H1 (cell line): Measurements from ENCODE around the gene TSSC4. TPM values are rescaled to one million over a fixed set of nuclear protein-coding genes. Genes with fewer than 3 reads are reported as not detected.

ENCODE experiments used
- CTCF ChIA-PET: fragments of 300-600 bp; sonication (Branson Sonifier 250); formaldehyde crosslinking; loops from one replicate; lab custom pipeline; 2021; ENCODE audit not compliant: partially characterized antibody; lab: Charles Lee
- POLR2A ChIA-PET: fragments of 300-600 bp; sonication (Branson Sonifier 250); formaldehyde crosslinking; loops from one replicate; lab custom pipeline; 2021; ENCODE audit warnings: inconsistent platforms; ENCODE audit not compliant: partially characterized antibody; lab: Charles Lee
- DNase-seq, 2 experiments: peaks; one replicate each; pipeline versions ENCODE4 v3.0.0 to v3.0.0-alpha.2; 2010 to 2022; ENCODE audit warnings: low spot score in 2 of 2, low read depth in 1 of 2, mixed read lengths in 1 of 2
- FAIRE-seq: peaks from 2 replicates; lab custom pipeline; 2011; peaks lifted over from hg19 to GRCh38; lab: Jason Lieb, UNC
- H2AFZ ChIP-seq: 2 replicates; pipeline ENCODE4 v1.8.1; 2012; ENCODE audit warnings: low read length, inconsistent platforms
- H2AK5ac ChIP-seq: 2 replicates; pipeline ENCODE4 v1.6.1; 2013; ENCODE audit warnings: low read depth, low read length
- H2BK120ac ChIP-seq: replicated peaks from 2 replicates; pipeline ENCODE3; 2013; ENCODE audit warnings: low read depth, low read length, inconsistent platforms
- H2BK12ac ChIP-seq: 2 replicates; pipeline ENCODE4 v1.6.1; 2013; ENCODE audit warnings: low read depth, low read length
- H2BK15ac ChIP-seq: 2 replicates; pipeline ENCODE4 v1.6.1; 2013; ENCODE audit warnings: low read length
- H2BK20ac ChIP-seq: 2 replicates; pipeline ENCODE4 v1.6.1; 2013; ENCODE audit warnings: low read length
- H2BK5ac ChIP-seq: 2 replicates; pipeline ENCODE4 v1.6.1; 2013; ENCODE audit warnings: low read depth, low read length
- H3K14ac ChIP-seq: 2 replicates; pipeline ENCODE4 v1.6.1; 2013; ENCODE audit warnings: inconsistent platforms; ENCODE audit not compliant: insufficient read length
- H3K18ac ChIP-seq: 2 replicates; pipeline ENCODE4 v1.6.1; 2013; ENCODE audit warnings: low read length; ENCODE audit errors: extremely low read depth
- H3K23ac ChIP-seq: 2 replicates; pipeline ENCODE4 v1.6.1; 2013; ENCODE audit warnings: inconsistent platforms; ENCODE audit not compliant: insufficient read length
- H3K23me2 ChIP-seq: 2 replicates; pipeline ENCODE4 v1.6.1; 2013; ENCODE audit warnings: low read depth, low read length
- H3K27ac ChIP-seq: 2 replicates; pipeline ENCODE4 v1.6.1; 2011; ENCODE audit warnings: low read depth, low read length, inconsistent platforms
- H3K27me3 ChIP-seq, 4 experiments: replicated peaks in 1 of 4; 1 replicate in 1 of 4; 2 replicates in 3 of 4; pipeline versions ENCODE4 v1.6.1 to v1.8.1; 2011 to 2013; ENCODE audit warnings: low read length in 3 of 4, mild to moderate bottlenecking in 3 of 4, inconsistent platforms in 2 of 4, mixed read lengths in 2 of 4, moderate library complexity in 1 of 4; ENCODE audit not compliant: control insufficient read depth in 3 of 4, insufficient read depth in 3 of 4; ENCODE audit errors: extremely low read depth in 1 of 4
- H3K36me3 ChIP-seq, 4 experiments: 2 replicates each; pipeline versions ENCODE4 v1.6.1 to v1.8.1; 2011 to 2013; ENCODE audit warnings: mild to moderate bottlenecking in 4 of 4, low read length in 3 of 4, moderate library complexity in 2 of 4, control low read depth in 1 of 4, inconsistent platforms in 1 of 4; ENCODE audit not compliant: insufficient read depth in 4 of 4, control insufficient read depth in 2 of 4
- H3K4ac ChIP-seq: replicated peaks from 2 replicates; pipeline ENCODE3; 2013; ENCODE audit warnings: low read length, low read depth, mixed read lengths, inconsistent platforms; ENCODE audit not compliant: insufficient read length
- H3K4me1 ChIP-seq, 4 experiments: replicated peaks in 1 of 4; 1 replicate in 1 of 4; 2 replicates in 3 of 4; pipeline versions ENCODE4 v1.6.1 to v1.8.1; 2011 to 2013; ENCODE audit warnings: low read length in 3 of 4, inconsistent platforms in 2 of 4, mixed read lengths in 1 of 4; ENCODE audit not compliant: insufficient read depth in 4 of 4, control insufficient read depth in 3 of 4
- H3K4me2 ChIP-seq, 2 experiments: 2 replicates each; pipeline versions ENCODE4 v1.6.1 to v1.8.1; 2011 to 2013; ENCODE audit warnings: low read depth in 2 of 2, low read length in 2 of 2, control low read depth in 1 of 2, inconsistent platforms in 1 of 2, mild to moderate bottlenecking in 1 of 2; ENCODE audit not compliant: insufficient read depth in 1 of 2
- H3K4me3 ChIP-seq, 4 experiments: fragments of 200-600, 300-600 bp in 1 of 4; sonication (generic), shearing (Covaris generic), sonication (Bioruptor Twin) in 1 of 4; 2 replicates each; pipeline versions ENCODE4 v1.5.1 to v1.8.1; 2011 to 2016; ENCODE audit warnings: low read length in 4 of 4, low read depth in 3 of 4, control low read depth in 2 of 4, inconsistent platforms in 2 of 4, mild to moderate bottlenecking in 2 of 4, mixed read lengths in 1 of 4, moderate library complexity in 1 of 4; ENCODE audit not compliant: insufficient read depth in 2 of 4; ENCODE audit errors: extremely low read depth in 1 of 4
- H3K56ac ChIP-seq: replicated peaks from 2 replicates; pipeline ENCODE3; 2013; ENCODE audit warnings: low read depth, mild to moderate bottlenecking, mixed read lengths, low read length, inconsistent platforms; ENCODE audit not compliant: insufficient read length
- H3K79me1 ChIP-seq: 2 replicates; pipeline ENCODE4 v1.6.1; 2013; ENCODE audit warnings: low read depth, low read length, control low read depth
- H3K79me2 ChIP-seq, 2 experiments: 2 replicates each; pipeline versions ENCODE4 v1.6.1 to v1.8.1; 2012 to 2013; ENCODE audit warnings: low read length in 2 of 2, mild to moderate bottlenecking in 2 of 2, inconsistent platforms in 1 of 2; ENCODE audit not compliant: insufficient read depth in 2 of 2, control insufficient read depth in 1 of 2
- H3K9ac ChIP-seq, 4 experiments: replicated peaks in 1 of 4; 1 replicate in 1 of 4; 2 replicates in 3 of 4; pipeline versions ENCODE4 v1.6.1 to v1.8.1; 2011 to 2013; ENCODE audit warnings: low read depth in 3 of 4, low read length in 3 of 4, control low read depth in 2 of 4, mild to moderate bottlenecking in 2 of 4, moderate library complexity in 2 of 4, inconsistent platforms in 1 of 4; ENCODE audit errors: extremely low read depth in 1 of 4
- H3K9me3 ChIP-seq, 2 experiments: 2 replicates each; pipeline versions ENCODE4 v1.6.1 to v1.8.1; 2012 to 2013; ENCODE audit warnings: mild to moderate bottlenecking in 2 of 2, moderate library complexity in 2 of 2, control low read depth in 1 of 2, inconsistent platforms in 1 of 2, low read depth in 1 of 2, low read length in 1 of 2, mixed read lengths in 1 of 2; ENCODE audit not compliant: insufficient read depth in 2 of 2
- H4K20me1 ChIP-seq, 2 experiments: replicated peaks in 1 of 2; 2 replicates each; pipeline versions ENCODE3 to v1.8.1; 2011 to 2013; ENCODE audit warnings: inconsistent platforms in 2 of 2, low read length in 2 of 2, mild to moderate bottlenecking in 1 of 2; ENCODE audit not compliant: insufficient read depth in 2 of 2, control insufficient read depth in 1 of 2
- H4K5ac ChIP-seq: 2 replicates; pipeline ENCODE4 v1.6.1; 2013; ENCODE audit warnings: low read length, low read depth, mixed read lengths, inconsistent platforms; ENCODE audit not compliant: insufficient read length
- H4K8ac ChIP-seq: 2 replicates; pipeline ENCODE4 v1.8.0; 2013; ENCODE audit warnings: mild to moderate bottlenecking, moderate library complexity, low read length, inconsistent platforms; ENCODE audit not compliant: insufficient read depth; ENCODE audit errors: extremely low read depth
- H4K91ac ChIP-seq: replicated peaks from 2 replicates; pipeline ENCODE3; 2013; ENCODE audit warnings: low read length, mixed read lengths, inconsistent platforms; ENCODE audit not compliant: insufficient read length
- ATF3 ChIP-seq: IDR thresholded peaks from 2 replicates; pipeline ENCODE4 v1.6.1; 2011; ENCODE audit warnings: low read depth, mild to moderate bottlenecking, low read length; ENCODE audit not compliant: insufficient read depth
- RBBP5 ChIP-seq: IDR thresholded peaks from 2 replicates; pipeline ENCODE4 v1.7.1; 2012; ENCODE audit warnings: low read depth, mild to moderate bottlenecking, inconsistent platforms, low read length, moderate library complexity, borderline replicate concordance
- SRF ChIP-seq: IDR thresholded peaks from 2 replicates; pipeline ENCODE4 v1.6.1; 2011; ENCODE audit warnings: mild to moderate bottlenecking, low read depth, low read length, moderate library complexity
- TCF12 ChIP-seq: IDR thresholded peaks from 2 replicates; pipeline ENCODE4 v1.6.1; 2011; ENCODE audit warnings: low read depth, mild to moderate bottlenecking, low read length
- WGBS, 2 experiments: shearing (Covaris generic) in 1 of 2; methylation state at CpG; one replicate each; pipeline versions ENCODE4 v1.1.6 to v1.1.7; 2013 to 2015; ENCODE audit warnings: low lambda C conversion rate in 2 of 2, mixed read lengths in 2 of 2, inconsistent platforms in 1 of 2, low coverage in 1 of 2, missing lambda C conversion rate in 1 of 2; ENCODE audit not compliant: insufficient replicate concordance in 2 of 2, insufficient coverage in 1 of 2, insufficient read length in 1 of 2; ENCODE audit errors: extremely low coverage in 1 of 2, missing lambda C conversion rate in 1 of 2; 5-methylcytosine and 5-hydroxymethylcytosine counted together
- polyA plus RNA-seq, 7 experiments: library from polyadenylated mRNA; depleted of rRNA in 3 of 7; stranded (reverse) in 5 of 7; unstranded in 2 of 7; fragments of >200 nt in 5 of 7; fragments of 200-250 nt in 2 of 7; gene quantifications; 1 replicate in 5 of 7; 2 replicates in 1 of 7; 4 replicates in 1 of 7; pipeline versions ENCODE4 v1.2.1 to v1.2.3, GENCODE V29; 2011 to 2013; ENCODE audit warnings: missing spikeins in 2 of 7, mixed read lengths in 2 of 7
- total RNA-seq: library from RNA; stranded (reverse); fragmentation: NEBNext Ultra II Directional; extraction: Animal tissue kit (Norgen Biotek cat#: 25700); gene quantifications from 2 replicates; pipeline ENCODE4 v1.2.1, GENCODE V29; 2021

Gene TSSC4
- total and polyA plus RNA-seq, 2 of the 8 experiments (the other 6 are each of a cell fraction or from before 2014, with no cell fraction given): 34.0 to 39.3 TPM

DNA sequence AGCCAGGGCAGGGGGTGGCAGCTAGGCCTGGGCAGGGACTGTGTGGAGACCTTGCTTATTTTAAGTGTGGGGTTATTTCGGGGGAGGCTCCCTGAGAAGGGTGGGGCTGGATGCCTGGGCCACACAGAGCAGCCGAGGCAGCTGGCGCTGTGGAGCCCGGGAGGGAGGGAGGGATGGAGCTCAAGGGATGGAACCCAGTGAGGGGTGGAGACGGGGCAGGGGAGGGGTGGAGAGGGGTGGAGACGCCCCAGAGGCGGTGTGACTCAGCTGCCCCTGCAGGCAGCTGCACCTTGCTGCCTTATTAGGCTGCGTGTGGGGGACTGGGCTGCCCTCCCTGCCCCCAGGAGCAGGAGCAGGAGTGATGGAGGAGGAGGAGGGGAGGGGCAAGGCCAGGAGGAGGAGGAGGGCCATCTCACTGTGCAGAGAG, 9.8 kb upstream of the TSSC4 start:
- TF ChIP-seq RBBP5: no peak
- TF ChIP-seq SRF: peak; percentile 84
- no peak for TF ChIP-seq ATF3
- TF ChIP-seq TCF12: no peak
- Histone ChIP-seq H2BK12ac (no peak overlapping the region), H3K27me3 (no peaks in the 10 kb centered on the region), H2AK5ac (no peak overlapping the region), H3K4me2 (no peak overlapping the region; a peak in 1 of 4 replicates), H3K4me3 (no peak overlapping the region), H2AFZ (no peak overlapping the region), H3K9me3 (no peaks in the 10 kb centered on the region), H4K20me1 (peaks cover 28 to 54% of the 10 kb centered on the region in 2 experiments), H3K4me1 (peaks cover 0 to 15% (median 11%) of the 10 kb centered on the region in 4 experiments; a peak in 5 of 7 replicates), H4K8ac (peak overlapping the region; percentile 68), H4K5ac (no peak overlapping the region), H3K79me1 (peaks cover 24% of the 10 kb centered on the region), H2BK15ac (no peak overlapping the region), H2BK120ac (no peak overlapping the region), H3K4ac (no peak overlapping the region), H3K56ac (no peak overlapping the region), H3K18ac (no peak overlapping the region), H3K23ac (no peak overlapping the region), H2BK5ac (no peak overlapping the region), H3K23me2 (no peaks in the 10 kb centered on the region), H3K14ac (no peak overlapping the region), H3K27ac (no peak overlapping the region), H2BK20ac (no peak overlapping the region), H3K79me2 (peaks cover 15 to 41% of the 10 kb centered on the region in 2 experiments; a peak in 3 of 4 replicates), H3K36me3 (peaks cover 0 to 8% (median under 1%) of the 10 kb centered on the region in 4 experiments; a peak in 4 of 8 replicates), H3K9ac (no peak overlapping the region), H4K91ac (no peak overlapping the region)
- CTCF ChIA-PET: interaction anchor here (0.6 to 2.0 kb wide), 9 partner anchors 8 to 499 kb away, joined by 3 to 6 read pairs (median 3); no protein-coding TSS in a partner anchor
- FAIRE-seq (no peak), DNase-seq (peak in 1 of 2 experiments; percentile 56)
- POLR2A ChIA-PET: interaction anchor here (0.6 to 2.9 kb wide), 3 partner anchors 10 to 14 kb away, joined by 3 to 13 read pairs (median 8); partner anchors contain the start of gene CD81
- WGBS, 2 experiments: no CpG with 5 or more reads among the region's 8 CpGs
